ENCODE results near the gene ADGRL3. TPM values are rescaled to one million over a fixed set of nuclear protein-coding genes. Genes with fewer than 3 reads are reported as not detected.

Gene ADGRL3
- total and polyA plus RNA-seq, 4 donors: 0.07 to 1.7 (median 0.82) TPM

- Histone ChIP-seq H3K4me1 (ENCODE audit: control insufficient read depth in 4 of 4, insufficient read depth in 4 of 4, low read length in 3 of 4) (no peaks in the 10 kb centered on the region), H3K27ac (ENCODE audit: low read depth in 1 of 2, low read length in 2 of 2) (no peak overlapping the region), H3K9ac (ENCODE audit: low read depth in 1 of 2, low read length in 2 of 2) (no peak overlapping the region), H3K27me3 (ENCODE audit: control insufficient read depth in 4 of 4, insufficient read depth in 4 of 4, low read length in 3 of 4) (no peaks in the 10 kb centered on the region), H3K36me3 (ENCODE audit: control insufficient read depth in 4 of 4, insufficient read depth in 3 of 4, low read depth in 1 of 4, low read length in 3 of 4) (no peaks in the 10 kb centered on the region), H3K4me3 (ENCODE audit: low read depth in 1 of 3, low read length in 3 of 3) (no peak overlapping the region), H3K9me3 (ENCODE audit: control insufficient read depth in 4 of 4, low read length in 3 of 4) (no peaks in the 10 kb centered on the region)
- TF ChIP-seq HNF4G (IDR thresholded peaks at IDR 0.05) (no peak), YY1 (IDR thresholded peaks at IDR 0.05) (no peak), GABPA (IDR thresholded peaks at IDR 0.05 in 1 of 2, conservative IDR thresholded peaks at IDR 0.05 in 1 of 2) (no peak), HNF4A (conservative IDR thresholded peaks at IDR 0.05) (no peak), CTCF (IDR thresholded peaks at IDR 0.05; ENCODE audit: low read depth, low read length, missing input control) (no peak), MAX (IDR thresholded peaks at IDR 0.05) (no peak), TAF1 (conservative IDR thresholded peaks at IDR 0.05) (no peak), FOXA2 (IDR thresholded peaks at IDR 0.05) (no peak)
- no peak for DNase-seq (ENCODE audit: low spot score)
Measured at GRCh38 chr4:61953386-61953785, 753.3 kb downstream of the ADGRL3 start.

- no peak overlapping the region for H3K27ac ChIP-seq (ENCODE audit: low read depth in 1 of 2, low read length in 2 of 2)
- no peaks in the 10 kb centered on the region for H3K27me3 ChIP-seq (ENCODE audit: control insufficient read depth in 4 of 4, insufficient read depth in 4 of 4, low read length in 3 of 4)
- TF ChIP-seq FOXA1 (IDR thresholded peaks at IDR 0.05) (no peak), FOXA2 (IDR thresholded peaks at IDR 0.05) (no peak), GABPA (IDR thresholded peaks at IDR 0.05 in 1 of 2, conservative IDR thresholded peaks at IDR 0.05 in 1 of 2) (no peak), HNF4A (conservative IDR thresholded peaks at IDR 0.05) (no peak), NR2F2 (IDR thresholded peaks at IDR 0.05) (no peak), MAX (IDR thresholded peaks at IDR 0.05) (no peak), RXRA (IDR thresholded peaks at IDR 0.05) (no peak), CTCF (IDR thresholded peaks at IDR 0.05; ENCODE audit: low read depth, low read length, missing input control) (no peak), TAF1 (conservative IDR thresholded peaks at IDR 0.05) (no peak), EGR1 (IDR thresholded peaks at IDR 0.05; ENCODE audit: low read depth in 2 of 2) (no peak), ATF3 (IDR thresholded peaks at IDR 0.05) (no peak), RAD21 (IDR thresholded peaks at IDR 0.05) (no peak), SP1 (IDR thresholded peaks at IDR 0.05) (no peak), REST (IDR thresholded peaks at IDR 0.05) (no peak), YY1 (IDR thresholded peaks at IDR 0.05) (no peak), JUND (IDR thresholded peaks at IDR 0.05) (no peak), ZBTB33 (IDR thresholded peaks at IDR 0.05) (no peak)
- H3K36me3 ChIP-seq (ENCODE audit: control insufficient read depth in 4 of 4, insufficient read depth in 3 of 4, low read depth in 1 of 4, low read length in 3 of 4): no peaks in the 10 kb centered on the region
- no peak overlapping the region for H3K4me3 ChIP-seq (ENCODE audit: low read depth in 1 of 3, low read length in 3 of 3)
- no peak overlapping the region for H3K9ac ChIP-seq (ENCODE audit: low read depth in 1 of 2, low read length in 2 of 2)
- no peaks in the 10 kb centered on the region for H3K4me1 ChIP-seq (ENCODE audit: control insufficient read depth in 4 of 4, insufficient read depth in 4 of 4, low read length in 3 of 4)
- 61% methylated on average over 1 of the region's 1 CpG for WGBS
- DNase-seq (ENCODE audit: low spot score): no peak
- H3K9me3 ChIP-seq (ENCODE audit: control insufficient read depth in 4 of 4, low read length in 3 of 4): no peaks in the 10 kb centered on the region
Measured at GRCh38 chr4:61958591-61958990, 758.5 kb downstream of the ADGRL3 start.

Measured in liver (tissue), 9 donors.